ENCODE measurements around the gene CDK7. TPM values are rescaled to one million over a fixed set of nuclear protein-coding genes. Genes with fewer than 3 reads are reported as not detected.

Gene CDK7
- 10 to 100 TPM in 2 of 4 donors, 1 to 10 TPM in 2; 5.2 to 13.8 (median 11.2) TPM for total RNA-seq

DNA sequence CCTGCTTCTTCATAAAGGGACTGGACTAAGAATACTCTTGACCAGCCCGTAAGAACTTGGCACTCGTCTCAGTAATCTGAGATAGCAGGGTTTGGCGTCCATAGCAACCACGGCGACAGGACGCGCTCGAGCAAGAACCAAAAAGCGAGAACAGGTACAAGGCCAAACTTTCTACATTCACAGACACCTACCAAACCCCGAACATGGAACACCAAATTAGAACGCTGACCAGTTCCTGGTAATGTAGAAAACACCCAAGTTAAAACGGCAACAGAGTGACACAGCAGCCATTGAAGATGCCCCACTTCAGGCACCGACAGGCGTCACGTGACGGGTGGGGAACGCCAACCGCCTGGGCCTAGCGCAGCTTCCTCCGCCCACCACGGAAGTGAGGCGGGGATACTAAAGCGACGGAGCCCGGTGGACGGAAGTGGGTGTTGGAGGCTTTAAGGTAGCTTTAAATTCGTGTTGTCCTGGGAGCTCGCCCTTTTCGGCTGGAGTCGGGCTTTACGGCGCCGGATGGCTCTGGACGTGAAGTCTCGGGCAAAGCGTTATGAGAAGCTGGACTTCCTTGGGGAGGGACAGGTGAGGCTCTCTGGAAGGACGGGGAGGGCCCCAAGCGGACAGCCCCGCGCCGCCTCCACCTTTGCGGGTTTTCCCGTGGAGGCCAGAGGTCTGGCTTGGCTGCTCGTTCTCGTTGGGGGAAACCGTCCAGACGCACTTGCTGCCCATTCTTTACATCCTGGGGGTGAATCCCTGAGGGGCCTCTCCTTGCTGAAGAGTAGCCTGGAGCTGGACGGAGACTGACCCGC is at the start of gene CDK7:
Gene CDK7, plus strand, starts transcription at position 430 of the 812 bp plus-strand sequence. Its CDS starts 90 bp downstream, at position 520.
- H3K9me3 ChIP-seq = no peaks in the 10 kb centered on the region
- WGBS, 2 donors = 0 to 1% methylated on average over 41 to 47 of the region's 49 CpGs
- DNase-seq (ENCODE audit: low spot score in 2 of 2) = peak; percentile 84 to 90
- TF ChIP-seq, protein P1, sequence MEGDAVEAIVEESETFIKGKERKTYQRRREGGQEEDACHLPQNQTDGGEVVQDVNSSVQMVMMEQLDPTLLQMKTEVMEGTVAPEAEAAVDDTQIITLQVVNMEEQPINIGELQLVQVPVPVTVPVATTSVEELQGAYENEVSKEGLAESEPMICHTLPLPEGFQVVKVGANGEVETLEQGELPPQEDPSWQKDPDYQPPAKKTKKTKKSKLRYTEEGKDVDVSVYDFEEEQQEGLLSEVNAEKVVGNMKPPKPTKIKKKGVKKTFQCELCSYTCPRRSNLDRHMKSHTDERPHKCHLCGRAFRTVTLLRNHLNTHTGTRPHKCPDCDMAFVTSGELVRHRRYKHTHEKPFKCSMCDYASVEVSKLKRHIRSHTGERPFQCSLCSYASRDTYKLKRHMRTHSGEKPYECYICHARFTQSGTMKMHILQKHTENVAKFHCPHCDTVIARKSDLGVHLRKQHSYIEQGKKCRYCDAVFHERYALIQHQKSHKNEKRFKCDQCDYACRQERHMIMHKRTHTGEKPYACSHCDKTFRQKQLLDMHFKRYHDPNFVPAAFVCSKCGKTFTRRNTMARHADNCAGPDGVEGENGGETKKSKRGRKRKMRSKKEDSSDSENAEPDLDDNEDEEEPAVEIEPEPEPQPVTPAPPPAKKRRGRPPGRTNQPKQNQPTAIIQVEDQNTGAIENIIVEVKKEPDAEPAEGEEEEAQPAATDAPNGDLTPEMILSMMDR (IDR thresholded peaks at IDR 0.05) = peak in 1 of 5 experiments; percentile 16
- TF ChIP-seq EP300 (IDR thresholded peaks at IDR 0.05) = peak; percentile 57 to 90
- TF ChIP-seq POLR2A (IDR thresholded peaks at IDR 0.05) = peak in 1 of 2 donors; percentile 40
- H3K4me1 ChIP-seq = peaks cover 0 to 28% (median 12%) of the 10 kb centered on the region in 4 donors
- peaks cover 0 to 36% (median 0%) of the 10 kb centered on the region in 3 donors for H3K36me3 ChIP-seq
- H3K27ac ChIP-seq = peak within 1 kb of the TSS; percentile 47 to 89 (median 82)
- H3K27me3 ChIP-seq = no peaks in the 10 kb centered on the region
- H3K4me3 ChIP-seq = peak within 1 kb of the TSS; percentile 58 to 78 (median 72)

DNA sequence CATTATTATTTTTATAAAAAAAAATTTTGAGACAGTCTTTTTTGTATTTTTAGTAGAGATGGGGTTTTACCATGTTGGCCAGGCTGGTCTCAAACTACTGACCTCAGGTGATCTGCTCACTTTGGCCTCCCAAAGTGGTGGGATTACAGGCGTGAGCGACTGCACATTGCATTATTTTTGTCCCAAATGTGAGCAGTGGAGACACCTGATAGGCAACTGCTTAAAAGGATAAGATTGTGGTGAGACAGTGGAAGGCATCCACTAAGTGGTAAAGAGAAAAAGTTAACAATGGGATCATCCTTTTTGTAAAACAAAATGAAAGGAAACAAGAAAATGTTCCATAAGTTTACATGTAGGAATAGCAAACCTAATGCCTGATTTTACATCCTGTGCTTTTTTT is 47.3 kb upstream of the CDK7 start:
- peaks cover 0 to 19% (median 4%) of the 10 kb centered on the region in 4 donors for H3K4me1 ChIP-seq
- 96 to 98% methylated on average over 2 of the region's 2 CpGs for WGBS, 2 donors

DNA sequence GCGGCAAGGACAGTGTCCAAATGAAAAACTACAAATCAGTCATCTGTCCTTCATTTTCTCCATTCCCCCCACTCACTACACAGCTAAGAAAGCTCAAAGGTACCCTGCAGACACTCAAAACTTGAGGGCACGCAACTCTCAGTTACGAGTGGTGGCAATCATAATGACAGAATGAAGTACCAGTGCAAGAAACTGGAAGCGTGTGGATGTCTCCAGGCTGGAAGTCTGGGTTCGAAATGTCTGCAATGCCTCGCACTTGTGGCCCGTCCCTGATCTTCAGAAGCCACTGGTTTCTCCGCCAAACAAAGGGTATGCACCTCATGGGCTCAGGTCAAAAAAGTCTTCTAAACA is 45.9 kb upstream of the CDK7 start:
- WGBS, 2 donors = 13 to 21% methylated on average over 8 of the region's 8 CpGs
- peaks cover 0 to 1% (median 0%) of the 10 kb centered on the region in 3 donors for H3K36me3 ChIP-seq
- peak overlapping the region; percentile 56 to 83 (median 68) for H3K4me3 ChIP-seq
- H3K27me3 ChIP-seq = no peaks in the 10 kb centered on the region
- no peak for DNase-seq (ENCODE audit: low spot score in 2 of 2)
- H3K27ac ChIP-seq = peak overlapping the region in 3 of 4 donors; percentile 76 to 84 (median 78)
- H3K9me3 ChIP-seq = no peaks in the 10 kb centered on the region
- peaks cover 0 to 19% (median 4%) of the 10 kb centered on the region in 4 donors for H3K4me1 ChIP-seq
- TF ChIP-seq, protein P1 (IDR thresholded peaks at IDR 0.05) = no peak
- TF ChIP-seq EP300 (IDR thresholded peaks at IDR 0.05) (no peak), POLR2A (IDR thresholded peaks at IDR 0.05) (no peak)

More for the DNA sequence above, 47.3 kb upstream of the CDK7 start:
- Histone ChIP-seq H3K9me3 (no peaks in the 10 kb centered on the region), H3K27ac (no peak overlapping the region), H3K36me3 (no peaks in the 10 kb centered on the region), H3K27me3 (no peaks in the 10 kb centered on the region), H3K4me3 (no peak overlapping the region)
- DNase-seq (ENCODE audit: low spot score in 2 of 2) = no peak
- no peak for TF ChIP-seq POLR2A (IDR thresholded peaks at IDR 0.05)
- no peak for TF ChIP-seq EP300 (IDR thresholded peaks at IDR 0.05)
- TF ChIP-seq, protein P1 (IDR thresholded peaks at IDR 0.05) = no peak

DNA sequence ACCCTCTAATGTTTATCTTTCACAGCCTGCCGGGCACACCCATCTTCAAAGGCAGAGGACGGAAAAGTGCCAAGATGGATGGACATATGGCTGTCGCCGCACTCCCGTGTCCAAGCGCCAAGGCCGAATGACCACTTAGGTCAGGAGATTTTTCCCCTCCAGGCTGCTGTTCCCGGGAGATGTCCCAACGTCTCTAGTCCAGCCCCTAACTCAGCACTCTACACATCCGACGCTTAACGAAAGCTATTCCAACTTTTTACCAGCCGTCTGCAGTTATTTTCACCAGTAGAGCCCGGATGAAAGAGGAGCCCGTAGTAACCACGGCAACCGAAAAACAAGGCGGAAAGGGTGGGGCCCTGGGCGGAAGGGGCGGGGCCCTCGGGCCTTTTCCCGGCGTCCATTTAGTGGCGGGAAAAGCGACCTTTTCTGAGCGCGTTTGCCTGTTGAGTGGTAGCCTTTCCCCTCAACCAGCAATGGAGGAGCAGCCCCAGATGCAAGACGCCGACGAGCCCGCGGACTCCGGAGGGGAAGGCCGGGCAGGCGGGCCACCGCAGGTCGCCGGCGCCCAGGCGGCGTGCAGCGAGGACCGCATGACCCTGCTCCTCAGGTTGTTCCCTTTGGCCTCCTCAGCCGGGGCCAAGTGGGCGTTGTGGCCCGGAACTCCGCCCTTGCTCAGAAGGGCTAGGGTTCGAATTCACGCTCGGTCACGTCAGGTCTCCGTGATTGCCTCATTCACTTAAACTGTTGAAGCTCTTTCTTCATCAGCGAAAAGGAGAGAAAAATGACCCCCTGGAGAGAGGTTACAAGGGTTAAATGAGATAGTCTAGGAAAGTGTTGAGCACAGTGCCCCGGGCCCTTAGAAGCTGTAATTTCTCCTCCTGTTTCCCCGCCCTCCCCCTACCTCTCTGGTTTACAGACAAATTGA is 45.3 kb upstream of the CDK7 start, which contains the start of gene CENPH:
Gene CENPH, plus strand, starts transcription at position 422 of the 925 bp plus-strand sequence. Its CDS starts 52 bp downstream, at position 474.
- DNase-seq (ENCODE audit: low spot score in 2 of 2) = peak; percentile 72 to 90
- Histone ChIP-seq H3K4me1 (peaks cover 0 to 19% (median 4%) of the 10 kb centered on the region in 4 donors), H3K27me3 (no peaks in the 10 kb centered on the region), H3K36me3 (peaks cover 0 to 7% (median 0%) of the 10 kb centered on the region in 3 donors), H3K9me3 (no peaks in the 10 kb centered on the region), H3K27ac (peak within 1 kb of the TSS in 3 of 4 donors; percentile 76 to 84 (median 78)), H3K4me3 (peak within 1 kb of the TSS; percentile 56 to 83 (median 68))
- TF ChIP-seq EP300 (IDR thresholded peaks at IDR 0.05) = peak; percentile 61 to 69
- no peak for TF ChIP-seq POLR2A (IDR thresholded peaks at IDR 0.05)
- TF ChIP-seq, protein P1 (IDR thresholded peaks at IDR 0.05) = peak in 1 of 5 experiments; percentile 10
- 1% methylated on average over 27 to 39 of the region's 55 CpGs for WGBS, 2 donors
